Measurements from ENCODE around the gene TMEM232. TPM values are rescaled to one million over a fixed set of nuclear protein-coding genes. Genes with fewer than 3 reads are reported as not detected.

Gene TMEM232
- total RNA-seq (1 to 10 TPM; 1.6 to 3.0 (median 2.9) TPM), polyA plus RNA-seq (1 to 10 TPM in 1 of 2 donors, under 1 TPM in 1; 0.43 to 1.4 TPM), total RNA-seq (1.5 reads per million, percentile 4 among the genes with 10 or more reads in this experiment)

GRCh38 chr5:110726249-110727024 is at the start of gene TMEM232:
TMEM232 (minus strand) TSS chr5:110726671; CDS start chr5:110667352, 59,319 bp downstream.
- Histone ChIP-seq H3K27ac (ENCODE audit: low read depth, low read length) (peak within 1 kb of the TSS; percentile 37), H3K9me3 (ENCODE audit: control insufficient read depth in 2 of 3, low read length in 3 of 3) (no peaks in the 10 kb centered on the region), H3K27me3 (ENCODE audit: control insufficient read depth in 2 of 2, insufficient read depth in 2 of 2, low read length in 2 of 2) (no peaks in the 10 kb centered on the region), H3K4me1 (ENCODE audit: control insufficient read depth in 2 of 2, insufficient read depth in 2 of 2, low read length in 2 of 2) (no peaks in the 10 kb centered on the region), H3K4me3 (ENCODE audit: low read length) (peak within 1 kb of the TSS; percentile 59), H3K36me3 (ENCODE audit: control insufficient read depth in 2 of 3, insufficient read depth in 3 of 3, low read length in 3 of 3) (no peaks in the 10 kb centered on the region)
- Mint-ChIP-seq H3K9me3 (no peaks in the 10 kb centered on the region), H3K4me3 (peak within 1 kb of the TSS; percentile 73 to 97 (median 86)), H3K27me3 (peaks cover 0 to 3% (median 0%) of the 10 kb centered on the region in 5 donors), H3K27ac (peak within 1 kb of the TSS in 7 of 9 donors; percentile 15 to 79 (median 65)), H3K4me1 (peaks cover 0 to 8% (median 0%) of the 10 kb centered on the region in 7 donors), H3K36me3 (no peaks in the 10 kb centered on the region)
- ChIA-PET CTCF (no interaction called here), POLR2A (interaction anchor here (1.6 kb wide), 1 partner anchor 12 kb away, joined by 7 read pairs; the partner anchor contains the start of gene SLC25A46)
- intact Hi-C loops (cut with micrococcal nuclease), result loop anchor here (1.0 to 10.0 kb wide), 6 partner anchors 12 to 1978 kb away; partner anchors contain the start of gene WDR36 (in 1 of the 2)
- ATAC-seq, result peak; percentile 99
- peak; percentile 40 to 85 (median 65) for DNase-seq

GRCh38 chr5:110770286-110770685 is 43.8 kb upstream of the TMEM232 start:
- Mint-ChIP-seq H3K27me3 (peaks cover 5 to 30% (median 18%) of the 10 kb centered on the region in 5 donors), H3K36me3 (peaks cover 0 to 2% (median 0%) of the 10 kb centered on the region in 5 donors), H3K4me1 (no peaks in the 10 kb centered on the region), H3K9me3 (peaks cover 0 to 9% (median 0%) of the 10 kb centered on the region in 11 donors), H3K4me3 (no peak overlapping the region), H3K27ac (no peak overlapping the region)
- POLR2A ChIA-PET, result no interaction called here
- DNase-seq (no peak), ATAC-seq (no peak)
- no peak overlapping the region for H3K27ac ChIP-seq (ENCODE audit: low read depth, low read length)
- intact Hi-C loops (cut with micrococcal nuclease), result no loop called here
- no peaks in the 10 kb centered on the region for H3K27me3 ChIP-seq (ENCODE audit: control insufficient read depth in 2 of 2, insufficient read depth in 2 of 2, low read length in 2 of 2)
- H3K36me3 ChIP-seq (ENCODE audit: control insufficient read depth in 2 of 3, insufficient read depth in 3 of 3, low read length in 3 of 3), result no peaks in the 10 kb centered on the region
- CTCF ChIA-PET, result no interaction called here
- H3K4me3 ChIP-seq (ENCODE audit: low read length), result no peak overlapping the region
- no peaks in the 10 kb centered on the region for H3K4me1 ChIP-seq (ENCODE audit: control insufficient read depth in 2 of 2, insufficient read depth in 2 of 2, low read length in 2 of 2)
- no peaks in the 10 kb centered on the region for H3K9me3 ChIP-seq (ENCODE audit: control insufficient read depth in 2 of 3, low read length in 3 of 3)

- no peaks in the 10 kb centered on the region for H3K27me3 ChIP-seq (ENCODE audit: control insufficient read depth in 2 of 2, insufficient read depth in 2 of 2, low read length in 2 of 2)
- no peaks in the 10 kb centered on the region for H3K9me3 ChIP-seq (ENCODE audit: control insufficient read depth in 2 of 3, low read length in 3 of 3)
- H3K36me3 ChIP-seq (ENCODE audit: control insufficient read depth in 2 of 3, insufficient read depth in 3 of 3, low read length in 3 of 3), result no peaks in the 10 kb centered on the region
- H3K9me3 Mint-ChIP-seq, result peaks cover 0 to 5% (median 0%) of the 10 kb centered on the region in 11 donors
- ATAC-seq, result no peak
- POLR2A ChIA-PET, result no interaction called here
- no peak overlapping the region for H3K27ac ChIP-seq (ENCODE audit: low read depth, low read length)
- DNase-seq, result no peak
- H3K4me1 ChIP-seq (ENCODE audit: control insufficient read depth in 2 of 2, insufficient read depth in 2 of 2, low read length in 2 of 2), result no peaks in the 10 kb centered on the region
- CTCF ChIA-PET, result interaction anchor here (0.5 kb wide), 1 partner anchor 1408 kb away, joined by 3 read pairs; no protein-coding TSS in a partner anchor
- H3K4me3 Mint-ChIP-seq, result no peak overlapping the region
- H3K27me3 Mint-ChIP-seq, result peaks cover 1 to 30% (median 12%) of the 10 kb centered on the region in 5 donors
- intact Hi-C loops (cut with micrococcal nuclease), result no loop called here
- H3K27ac Mint-ChIP-seq, result no peak overlapping the region
- H3K4me3 ChIP-seq (ENCODE audit: low read length), result no peak overlapping the region
- H3K4me1 Mint-ChIP-seq, result no peaks in the 10 kb centered on the region
- H3K36me3 Mint-ChIP-seq, result peaks cover 0 to 8% (median 0%) of the 10 kb centered on the region in 5 donors
Measured at GRCh38 chr5:110769000-110769681, 42.7 kb upstream of the TMEM232 start.

- peaks cover 0 to 5% (median 0%) of the 10 kb centered on the region in 11 donors for H3K9me3 Mint-ChIP-seq
- H3K36me3 Mint-ChIP-seq, result peaks cover 0 to 8% (median 0%) of the 10 kb centered on the region in 5 donors
- POLR2A ChIA-PET, result no interaction called here
- ATAC-seq, result no peak
- Histone ChIP-seq H3K36me3 (ENCODE audit: control insufficient read depth in 2 of 3, insufficient read depth in 3 of 3, low read length in 3 of 3) (no peaks in the 10 kb centered on the region), H3K4me3 (ENCODE audit: low read length) (no peak overlapping the region), H3K4me1 (ENCODE audit: control insufficient read depth in 2 of 2, insufficient read depth in 2 of 2, low read length in 2 of 2) (no peaks in the 10 kb centered on the region), H3K9me3 (ENCODE audit: control insufficient read depth in 2 of 3, low read length in 3 of 3) (no peaks in the 10 kb centered on the region), H3K27ac (ENCODE audit: low read depth, low read length) (no peak overlapping the region), H3K27me3 (ENCODE audit: control insufficient read depth in 2 of 2, insufficient read depth in 2 of 2, low read length in 2 of 2) (no peaks in the 10 kb centered on the region)
- no peak overlapping the region for H3K4me3 Mint-ChIP-seq
- no peaks in the 10 kb centered on the region for H3K4me1 Mint-ChIP-seq
- intact Hi-C loops (cut with micrococcal nuclease), result no loop called here
- H3K27me3 Mint-ChIP-seq, result peaks cover 0 to 30% (median 4%) of the 10 kb centered on the region in 5 donors
- DNase-seq, result no peak
- CTCF ChIA-PET, result interaction anchor here (0.5 kb wide), 1 partner anchor 1409 kb away, joined by 3 read pairs; no protein-coding TSS in a partner anchor
- no peak overlapping the region for H3K27ac Mint-ChIP-seq
Measured at GRCh38 chr5:110768138-110768860, 41.8 kb upstream of the TMEM232 start.

- POLR2A ChIA-PET, result no interaction called here
Measured at GRCh38 chr5:110760158-110760557, 33.7 kb upstream of the TMEM232 start.

GRCh38 chr5:110757118-110757729 is 30.8 kb upstream of the TMEM232 start:
- Histone ChIP-seq H3K36me3 (ENCODE audit: control insufficient read depth in 2 of 3, insufficient read depth in 3 of 3, low read length in 3 of 3) (peaks cover 0 to 36% (median 10%) of the 10 kb centered on the region in 3 experiments), H3K4me1 (ENCODE audit: control insufficient read depth in 2 of 2, insufficient read depth in 2 of 2, low read length in 2 of 2) (peaks cover 0 to 4% of the 10 kb centered on the region in 2 donors), H3K9me3 (ENCODE audit: control insufficient read depth in 2 of 3, low read length in 3 of 3) (no peaks in the 10 kb centered on the region), H3K27ac (ENCODE audit: low read depth, low read length) (no peak overlapping the region), H3K4me3 (ENCODE audit: low read length) (no peak overlapping the region), H3K27me3 (ENCODE audit: control insufficient read depth in 2 of 2, insufficient read depth in 2 of 2, low read length in 2 of 2) (no peaks in the 10 kb centered on the region)
- intact Hi-C loops (cut with micrococcal nuclease), result loop anchor here (1.0 to 5.0 kb wide), 9 partner anchors 31 to 1405 kb away; partner anchors contain the start of genes TMEM232 (in 1 of the 2) and WDR36 (in 1 of the 2)
- Mint-ChIP-seq H3K4me1 (peaks cover 7 to 30% (median 11%) of the 10 kb centered on the region in 7 donors), H3K27ac (no peak overlapping the region), H3K27me3 (no peaks in the 10 kb centered on the region), H3K9me3 (no peaks in the 10 kb centered on the region), H3K4me3 (no peak overlapping the region), H3K36me3 (peaks cover 0 to 32% (median 16%) of the 10 kb centered on the region in 5 donors)
- ATAC-seq (peak; percentile 45), DNase-seq (peak in 5 of 9 donors; percentile 21 to 45 (median 33))
- CTCF ChIA-PET, result no interaction called here
- POLR2A ChIA-PET, result no interaction called here

More at GRCh38 chr5:110760158-110760557, 33.7 kb upstream of the TMEM232 start:
- H3K4me3 ChIP-seq (ENCODE audit: low read length), result no peak overlapping the region
- H3K27me3 ChIP-seq (ENCODE audit: control insufficient read depth in 2 of 2, insufficient read depth in 2 of 2, low read length in 2 of 2), result no peaks in the 10 kb centered on the region
- Mint-ChIP-seq H3K4me3 (no peak overlapping the region), H3K36me3 (peaks cover 0 to 27% (median 15%) of the 10 kb centered on the region in 5 donors), H3K27ac (no peak overlapping the region), H3K9me3 (no peaks in the 10 kb centered on the region), H3K27me3 (no peaks in the 10 kb centered on the region), H3K4me1 (peaks cover 0 to 4% (median 0%) of the 10 kb centered on the region in 7 donors)
- H3K9me3 ChIP-seq (ENCODE audit: control insufficient read depth in 2 of 3, low read length in 3 of 3), result no peaks in the 10 kb centered on the region
- no peak for ATAC-seq
- DNase-seq, result no peak
- intact Hi-C loops (cut with micrococcal nuclease), result no loop called here
- CTCF ChIA-PET, result no interaction called here
- H3K27ac ChIP-seq (ENCODE audit: low read depth, low read length), result no peak overlapping the region
- no peaks in the 10 kb centered on the region for H3K4me1 ChIP-seq (ENCODE audit: control insufficient read depth in 2 of 2, insufficient read depth in 2 of 2, low read length in 2 of 2)
- H3K36me3 ChIP-seq (ENCODE audit: control insufficient read depth in 2 of 3, insufficient read depth in 3 of 3, low read length in 3 of 3), result peaks cover 0 to 32% (median 10%) of the 10 kb centered on the region in 3 experiments

Measured in naive thymus-derived CD4-positive, alpha-beta T cell (primary cell).